HepG2 (cell line): Measurements from ENCODE around the gene TMTC4. TPM values are rescaled to one million over a fixed set of nuclear protein-coding genes. Genes with fewer than 3 reads are reported as not detected.

Experiments
- GTF2F1 ChIP-seq: fragments of 150-350 bp; IDR thresholded peaks from 2 replicates; pipeline ENCODE4 v1.6.1; 2014; ENCODE audit warnings: low read length
- HNF4G ChIP-seq, 2 experiments: sonication (generic) in 1 of 2; formaldehyde crosslinking in 1 of 2; IDR thresholded peaks; 2 replicates each; pipeline versions ENCODE4 v1.4.0 to v1.6.1; 2011 to 2020; ENCODE audit warnings: borderline replicate concordance in 2 of 2, low read depth in 2 of 2, mild to moderate bottlenecking in 2 of 2, low read length in 1 of 2, missing genetic modification reagents in 1 of 2, moderate library complexity in 1 of 2
- KAT8 ChIP-seq: IDR thresholded peaks from 2 replicates; pipeline ENCODE4 v1.6.1; 2016; ENCODE audit warnings: missing genetic modification reagents, missing compliant biosample characterization
- MEIS2 ChIP-seq: sonication (generic); formaldehyde crosslinking; IDR thresholded peaks from 2 replicates; pipeline ENCODE4 v1.9.0; 2021; ENCODE audit warnings: mild to moderate bottlenecking, missing genetic modification reagents
- SOX6 ChIP-seq, 2 experiments: fragments of 450-650 bp in 1 of 2; sonication (generic) in 1 of 2; formaldehyde crosslinking in 1 of 2; IDR thresholded peaks; 2 replicates each; pipeline versions ENCODE4 v1.4.0 to v1.6.1; 2017 to 2020; ENCODE audit warnings: antibody characterized with exemption in 1 of 2, mild to moderate bottlenecking in 1 of 2, missing genetic modification reagents in 1 of 2
- ZNF281 ChIP-seq: sonication (generic); formaldehyde crosslinking; IDR thresholded peaks from 2 replicates; pipeline ENCODE4 v1.4.0; 2020; ENCODE audit warnings: missing genetic modification reagents, borderline replicate concordance
- ZNF550 ChIP-seq: sonication (generic); formaldehyde crosslinking; IDR thresholded peaks from 2 replicates; pipeline ENCODE4 v1.4.0; 2020; ENCODE audit warnings: mild to moderate bottlenecking, missing genetic modification reagents, borderline replicate concordance
- ZNF639 ChIP-seq: conservative IDR thresholded peaks from 2 replicates; pipeline ENCODE4 v1.6.1; 2018; ENCODE audit warnings: missing genetic modification reagents
- ZNF670 ChIP-seq: sonication (generic); formaldehyde crosslinking; IDR thresholded peaks from 2 replicates; pipeline ENCODE4 v1.8.0; 2022; ENCODE audit warnings: mild to moderate bottlenecking, missing genetic modification reagents, borderline replicate concordance
- ZNF703 ChIP-seq: sonication (generic); formaldehyde crosslinking; IDR thresholded peaks from 2 replicates; pipeline ENCODE4 v1.5.1; 2020; ENCODE audit warnings: missing genetic modification reagents, mild to moderate bottlenecking, moderate library complexity, borderline replicate concordance
- polyA plus RNA-seq, 8 experiments: library from polyadenylated mRNA; depleted of rRNA in 3 of 8; stranded (reverse) in 7 of 8; unstranded in 1 of 8; fragments of >200 nt; fragmentation: Illumina TruSeq in 4 of 8; extraction: Trizol in 4 of 8; gene quantifications; 2 replicates each; pipeline versions ENCODE4 v1.2.1 to v1.2.3, GENCODE V29; 2011 to 2016; ENCODE audit warnings: low read depth in 4 of 8, missing spikeins in 1 of 8, mixed read lengths in 1 of 8; ENCODE audit not compliant: insufficient read depth in 1 of 8
- total RNA-seq, 5 experiments: library from RNA; depleted of rRNA; stranded (reverse); fragments of >200 nt; fragmentation: Illumina TruSeq; extraction: Trizol; gene quantifications; 2 replicates each; pipeline ENCODE4 v1.2.3, GENCODE V29; 2016; ENCODE audit warnings: low read depth in 1 of 5
- TF ChIP-seq, protein P1 (sequence below): sonication (generic); formaldehyde crosslinking; IDR thresholded peaks from 2 replicates; pipeline ENCODE4 v1.5.0; 2020; ENCODE audit warnings: mild to moderate bottlenecking, missing genetic modification reagents
- TF ChIP-seq, protein P2 (sequence below): IDR thresholded peaks from 2 replicates; pipeline ENCODE4 v1.6.1; 2016; ENCODE audit warnings: low read depth
- TF ChIP-seq, protein P3 (sequence below): sonication (generic); formaldehyde crosslinking; IDR thresholded peaks from 2 replicates; pipeline ENCODE4 v1.5.0; 2020; ENCODE audit warnings: missing genetic modification reagents, mild to moderate bottlenecking, borderline replicate concordance

TMTC4 gene
- total and polyA plus RNA-seq, 2 of the 13 experiments (the other 11 are each of a cell fraction or from before 2014, with no cell fraction given), result 16.0 to 22.6 TPM

GRCh38 chr13:100673713-100674571 is 653 bp downstream of the TMTC4 start (continued):
- TF ChIP-seq, protein P1, sequence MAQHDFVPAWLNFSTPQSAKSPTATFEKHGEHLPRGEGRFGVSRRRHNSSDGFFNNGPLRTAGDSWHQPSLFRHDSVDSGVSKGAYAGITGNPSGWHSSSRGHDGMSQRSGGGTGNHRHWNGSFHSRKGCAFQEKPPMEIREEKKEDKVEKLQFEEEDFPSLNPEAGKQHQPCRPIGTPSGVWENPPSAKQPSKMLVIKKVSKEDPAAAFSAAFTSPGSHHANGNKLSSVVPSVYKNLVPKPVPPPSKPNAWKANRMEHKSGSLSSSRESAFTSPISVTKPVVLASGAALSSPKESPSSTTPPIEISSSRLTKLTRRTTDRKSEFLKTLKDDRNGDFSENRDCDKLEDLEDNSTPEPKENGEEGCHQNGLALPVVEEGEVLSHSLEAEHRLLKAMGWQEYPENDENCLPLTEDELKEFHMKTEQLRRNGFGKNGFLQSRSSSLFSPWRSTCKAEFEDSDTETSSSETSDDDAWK (CRISPR knock-in tag), result no peak
- TF ChIP-seq KAT8 (CRISPR knock-in tag) (no peak), SOX6 (IDR thresholded peaks at IDR 0.05) (no peak), SOX6 (CRISPR knock-in tag; IDR thresholded peaks at IDR 0.05) (peak; percentile 42; the same call in 1 of the 2 replicates), GTF2F1 (no peak), ZNF281 (CRISPR knock-in tag) (no peak), MEIS2 (CRISPR knock-in tag) (0 out of 2 replicates have a peak, but pooled peaks have one; percentile 18), ZNF550 (CRISPR knock-in tag) (no peak), ZNF703 (no peak), ZNF670 (no peak), HNF4G (IDR thresholded peaks at IDR 0.05; ENCODE audit: borderline replicate concordance, low read depth, low read length) (no peak), HNF4G (CRISPR knock-in tag; IDR thresholded peaks at IDR 0.05; ENCODE audit: borderline replicate concordance, low read depth) (no peak), ZNF639 (CRISPR knock-in tag) (no peak)
- TF ChIP-seq, protein P2, sequence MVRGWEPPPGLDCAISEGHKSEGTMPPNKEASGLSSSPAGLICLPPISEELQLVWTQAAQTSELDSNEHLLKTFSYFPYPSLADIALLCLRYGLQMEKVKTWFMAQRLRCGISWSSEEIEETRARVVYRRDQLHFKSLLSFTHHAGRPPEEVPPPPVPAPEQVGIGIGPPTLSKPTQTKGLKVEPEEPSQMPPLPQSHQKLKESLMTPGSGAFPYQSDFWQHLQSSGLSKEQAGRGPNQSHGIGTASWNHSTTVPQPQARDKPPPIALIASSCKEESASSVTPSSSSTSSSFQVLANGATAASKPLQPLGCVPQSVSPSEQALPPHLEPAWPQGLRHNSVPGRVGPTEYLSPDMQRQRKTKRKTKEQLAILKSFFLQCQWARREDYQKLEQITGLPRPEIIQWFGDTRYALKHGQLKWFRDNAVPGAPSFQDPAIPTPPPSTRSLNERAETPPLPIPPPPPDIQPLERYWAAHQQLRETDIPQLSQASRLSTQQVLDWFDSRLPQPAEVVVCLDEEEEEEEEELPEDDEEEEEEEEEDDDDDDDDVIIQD (CRISPR knock-in tag), result no peak
- TF ChIP-seq, protein P3, sequence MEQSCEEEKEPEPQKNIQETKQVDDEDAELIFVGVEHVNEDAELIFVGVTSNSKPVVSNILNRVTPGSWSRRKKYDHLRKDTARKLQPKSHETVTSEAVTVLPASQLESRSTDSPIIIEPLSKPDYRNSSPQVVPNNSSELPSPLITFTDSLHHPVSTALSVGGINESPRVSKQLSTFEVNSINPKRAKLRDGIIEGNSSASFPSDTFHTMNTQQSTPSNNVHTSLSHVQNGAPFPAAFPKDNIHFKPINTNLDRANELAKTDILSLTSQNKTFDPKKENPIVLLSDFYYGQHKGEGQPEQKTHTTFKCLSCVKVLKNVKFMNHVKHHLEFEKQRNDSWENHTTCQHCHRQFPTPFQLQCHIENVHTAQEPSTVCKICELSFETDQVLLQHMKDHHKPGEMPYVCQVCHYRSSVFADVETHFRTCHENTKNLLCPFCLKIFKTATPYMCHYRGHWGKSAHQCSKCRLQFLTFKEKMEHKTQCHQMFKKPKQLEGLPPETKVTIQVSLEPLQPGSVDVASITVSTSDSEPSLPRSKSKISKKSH (CRISPR knock-in tag), result no peak
